Peyer's patch (tissue), 4 donors: ENCODE results near the gene MYO5C.

Experiments
- POLR2A ChIP-seq, 2 donors: fragments of 450-650 bp; IDR thresholded peaks; one replicate each; pipeline ENCODE4 v1.5.1; 2017; ENCODE audit warnings: antibody characterized with exemption in 2 of 2, mild to moderate bottlenecking in 2 of 2, moderate library complexity in 2 of 2
- TF ChIP-seq, protein P1 (sequence below), 6 experiments: fragments of 450-650 bp in 4 of 6; fragments of 200-600 bp in 2 of 6; sonication (generic) in 1 of 6; IDR thresholded peaks; one replicate each; pipeline ENCODE4 v1.5.1; 2017 to 2019; ENCODE audit warnings: antibody characterized with exemption in 6 of 6, mild to moderate bottlenecking in 3 of 6, moderate library complexity in 1 of 6

DNA sequence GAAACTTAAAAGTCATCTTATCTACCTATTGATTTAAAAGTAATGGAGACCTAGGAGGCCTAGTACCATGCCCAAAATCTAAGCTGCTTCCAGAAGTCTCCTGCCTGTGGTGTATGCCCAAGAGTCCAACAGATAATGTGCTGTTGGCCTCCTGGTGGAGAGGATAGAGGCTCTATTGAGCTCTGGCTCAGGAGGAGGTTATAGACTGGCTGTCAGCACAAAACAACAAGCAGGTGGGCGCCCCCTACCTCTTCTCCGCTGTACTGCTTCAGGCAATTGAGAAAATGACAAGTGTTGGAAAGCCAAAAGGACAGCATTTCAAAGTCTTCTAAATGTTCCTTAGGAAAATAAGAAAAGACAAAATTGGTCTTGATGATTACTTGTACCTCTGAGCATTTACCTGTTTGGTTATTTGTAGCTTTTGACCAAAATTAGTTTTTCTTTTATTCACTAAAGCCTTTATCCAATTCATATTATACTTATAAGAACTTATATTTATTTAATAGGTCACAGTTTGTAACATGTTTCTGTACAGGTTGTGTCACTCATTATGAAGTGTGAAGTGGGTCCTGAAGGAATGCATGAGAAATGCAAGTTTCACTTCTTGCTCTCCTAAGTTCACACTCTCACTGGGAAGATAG is 87.2 kb downstream of the MYO5C start:
- TF ChIP-seq, protein P1, sequence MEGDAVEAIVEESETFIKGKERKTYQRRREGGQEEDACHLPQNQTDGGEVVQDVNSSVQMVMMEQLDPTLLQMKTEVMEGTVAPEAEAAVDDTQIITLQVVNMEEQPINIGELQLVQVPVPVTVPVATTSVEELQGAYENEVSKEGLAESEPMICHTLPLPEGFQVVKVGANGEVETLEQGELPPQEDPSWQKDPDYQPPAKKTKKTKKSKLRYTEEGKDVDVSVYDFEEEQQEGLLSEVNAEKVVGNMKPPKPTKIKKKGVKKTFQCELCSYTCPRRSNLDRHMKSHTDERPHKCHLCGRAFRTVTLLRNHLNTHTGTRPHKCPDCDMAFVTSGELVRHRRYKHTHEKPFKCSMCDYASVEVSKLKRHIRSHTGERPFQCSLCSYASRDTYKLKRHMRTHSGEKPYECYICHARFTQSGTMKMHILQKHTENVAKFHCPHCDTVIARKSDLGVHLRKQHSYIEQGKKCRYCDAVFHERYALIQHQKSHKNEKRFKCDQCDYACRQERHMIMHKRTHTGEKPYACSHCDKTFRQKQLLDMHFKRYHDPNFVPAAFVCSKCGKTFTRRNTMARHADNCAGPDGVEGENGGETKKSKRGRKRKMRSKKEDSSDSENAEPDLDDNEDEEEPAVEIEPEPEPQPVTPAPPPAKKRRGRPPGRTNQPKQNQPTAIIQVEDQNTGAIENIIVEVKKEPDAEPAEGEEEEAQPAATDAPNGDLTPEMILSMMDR (IDR thresholded peaks at IDR 0.05): peak; percentile 61 to 78 (median 73)
- no peak for TF ChIP-seq POLR2A (IDR thresholded peaks at IDR 0.05)
